ENCODE data around the gene SPTBN1.

Gene SPTBN1

DNA sequence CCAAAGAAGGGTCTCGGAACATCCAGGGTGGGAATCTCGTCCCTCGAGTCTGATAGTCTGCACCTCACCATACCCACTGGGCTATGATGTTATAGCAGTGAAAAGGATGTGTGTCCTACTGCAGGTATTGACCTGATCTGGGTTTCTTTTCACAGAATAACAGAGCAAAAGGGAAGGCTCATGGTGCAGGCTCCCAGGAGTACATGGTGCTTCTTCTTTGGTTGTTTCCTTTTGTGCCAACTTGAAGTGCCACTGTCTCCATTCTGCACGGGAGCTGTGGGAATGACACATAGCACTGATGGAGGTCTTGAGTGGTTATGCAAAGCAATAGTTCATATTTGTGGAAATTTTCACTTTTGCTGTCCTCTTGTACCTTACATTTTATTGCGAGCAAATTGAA, 195.2 kb downstream of the SPTBN1 start:
- no peak for DNase-seq (ENCODE audit: low read depth in 3 of 3)

DNA sequence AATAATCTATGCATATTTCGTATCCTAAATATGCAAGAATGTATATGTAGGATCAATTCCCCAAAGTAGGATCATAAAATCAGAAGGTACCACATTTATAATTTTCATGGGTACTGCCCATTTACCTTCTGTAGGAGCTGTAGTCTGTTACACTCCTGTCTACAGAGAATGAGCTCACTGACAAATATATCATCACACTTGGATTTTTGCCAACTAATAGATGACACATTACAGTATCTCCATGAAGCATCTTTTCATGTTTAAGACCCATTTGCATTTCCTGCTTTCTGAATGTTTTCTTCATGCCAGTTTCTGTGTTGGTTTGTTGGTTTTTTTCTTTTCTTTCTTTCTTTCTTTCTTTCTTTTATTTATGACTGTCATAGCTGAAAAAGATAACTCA, 196.4 kb downstream of the SPTBN1 start:
- DNase-seq (ENCODE audit: low read depth in 3 of 3): no peak

DNA sequence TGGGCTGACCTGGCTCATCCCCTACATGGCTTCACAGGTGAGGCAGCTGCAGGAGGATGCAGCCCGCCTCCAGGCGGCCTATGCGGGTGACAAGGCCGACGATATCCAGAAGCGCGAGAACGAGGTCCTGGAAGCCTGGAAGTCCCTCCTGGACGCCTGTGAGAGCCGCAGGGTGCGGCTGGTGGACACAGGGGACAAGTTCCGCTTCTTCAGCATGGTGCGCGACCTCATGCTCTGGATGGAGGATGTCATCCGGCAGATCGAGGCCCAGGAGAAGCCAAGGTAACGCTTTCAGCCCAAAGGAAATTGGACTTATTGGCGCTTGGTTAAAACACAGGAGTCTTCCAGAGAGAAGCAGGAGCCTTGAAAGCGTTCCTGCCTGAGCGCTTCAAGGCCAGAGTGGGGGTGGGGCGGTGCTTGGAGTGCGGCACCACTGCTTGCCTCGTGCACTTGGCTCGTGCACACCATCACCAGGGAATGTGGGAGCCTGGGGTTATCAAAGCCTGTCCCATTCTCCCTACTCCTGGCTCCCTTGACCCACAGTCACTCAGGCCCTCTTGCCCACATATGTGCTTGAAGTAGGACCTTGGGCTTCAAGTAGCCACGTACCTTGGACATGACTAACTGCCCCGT, 197.6 kb downstream of the SPTBN1 start:
- DNase-seq (ENCODE audit: low read depth in 3 of 3): no peak

DNA sequence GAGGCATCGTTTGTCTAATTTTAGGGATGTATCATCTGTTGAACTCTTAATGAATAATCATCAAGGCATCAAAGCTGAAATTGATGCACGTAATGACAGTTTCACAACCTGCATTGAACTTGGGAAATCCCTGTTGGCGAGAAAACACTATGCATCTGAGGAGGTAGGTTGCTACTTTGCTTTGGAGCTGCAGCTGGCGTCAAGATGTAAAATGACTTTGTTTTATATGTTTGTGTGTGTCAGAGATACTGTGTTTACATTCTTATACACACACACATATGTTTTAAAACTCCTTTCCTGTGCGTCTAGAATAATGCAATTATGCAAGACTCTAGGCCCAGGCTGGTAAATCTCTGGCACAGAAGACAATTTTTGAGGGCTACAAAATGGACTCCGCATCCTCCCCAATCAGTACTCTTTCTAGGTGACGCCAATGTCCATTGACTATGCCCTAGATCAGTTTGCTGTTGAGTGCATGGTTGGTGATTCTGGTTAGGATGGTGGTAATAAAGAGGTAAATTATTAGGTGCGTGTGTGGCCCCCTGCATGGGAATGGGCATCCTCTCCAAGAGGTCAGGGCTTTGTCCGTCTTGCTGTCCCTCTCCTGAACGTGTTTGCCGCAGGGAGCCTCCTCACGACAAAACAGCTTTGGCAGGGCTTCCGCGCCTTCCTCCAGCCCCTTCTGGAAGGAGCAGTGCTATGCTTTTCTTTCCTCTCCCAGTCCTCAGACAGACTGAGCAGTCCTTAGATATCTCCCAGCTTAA, 199.1 kb downstream of the SPTBN1 start:
- no peak for DNase-seq (ENCODE audit: low read depth in 3 of 3)

DNA sequence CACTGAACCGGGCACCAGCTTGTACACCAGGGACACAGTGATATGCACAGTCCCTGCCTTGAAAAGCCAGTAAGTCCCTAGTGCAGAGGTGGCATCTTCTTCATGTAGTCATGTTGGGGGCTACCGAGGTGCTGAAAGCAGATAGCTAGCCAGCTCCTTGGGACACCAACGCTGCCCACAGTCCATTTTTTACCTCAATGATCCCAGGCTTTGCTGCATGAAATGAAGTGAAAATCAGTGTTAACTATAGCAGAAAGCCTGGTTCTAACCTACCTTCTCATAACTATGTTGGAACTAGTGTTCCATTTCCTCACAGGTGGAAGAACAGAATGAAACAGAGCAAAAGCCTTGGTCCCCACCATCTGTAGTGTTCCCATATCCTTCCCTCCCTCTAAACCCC, 200.7 kb downstream of the SPTBN1 start:
- DNase-seq (ENCODE audit: low read depth in 3 of 3): no peak

DNA sequence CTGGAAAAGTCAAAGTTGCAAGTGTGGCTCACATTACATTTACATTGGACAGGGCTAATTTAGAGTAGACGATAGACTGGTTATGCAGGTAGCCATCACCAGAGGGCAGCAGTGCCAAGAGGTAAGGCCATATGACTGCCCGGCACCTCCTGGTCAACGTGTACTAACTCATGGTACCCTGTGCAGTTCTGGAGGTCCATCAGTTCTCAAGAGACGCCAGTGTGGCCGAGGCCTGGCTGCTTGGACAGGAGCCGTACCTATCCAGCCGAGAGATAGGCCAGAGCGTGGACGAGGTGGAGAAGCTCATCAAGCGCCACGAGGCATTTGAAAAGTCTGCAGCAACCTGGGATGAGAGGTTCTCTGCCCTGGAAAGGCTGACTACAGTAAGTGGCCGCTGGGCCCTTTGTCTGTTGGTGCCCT, 201.5 kb downstream of the SPTBN1 start:
- DNase-seq (ENCODE audit: low read depth in 3 of 3): peak in 2 of 3 donors; percentile 9 to 14

DNA sequence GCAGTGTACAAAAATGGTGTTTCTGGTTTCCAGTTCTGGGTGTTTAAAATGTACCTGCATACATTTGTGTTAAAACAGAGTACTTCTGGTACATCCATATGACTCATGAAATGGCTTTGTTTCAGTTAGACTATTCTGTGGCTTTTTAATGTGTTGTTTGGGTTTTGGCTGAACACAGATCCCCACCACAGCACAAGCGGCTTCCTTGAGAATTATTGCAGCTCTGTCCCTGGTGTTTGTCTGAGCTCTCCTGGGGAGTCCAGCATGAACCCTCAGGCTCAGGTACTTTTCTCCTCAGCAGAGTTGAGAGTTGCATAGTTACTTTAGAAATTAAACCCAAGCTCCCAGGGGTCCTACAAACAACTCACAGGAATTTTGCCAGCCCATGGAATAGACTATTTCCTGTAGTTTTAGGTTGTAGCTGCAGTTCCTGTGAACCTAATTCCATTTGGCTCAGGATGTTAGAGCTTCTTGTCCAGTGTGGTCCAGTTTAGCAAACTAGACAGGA, 202.5 kb downstream of the SPTBN1 start:
- no peak for DNase-seq (ENCODE audit: low read depth in 3 of 3)

DNA sequence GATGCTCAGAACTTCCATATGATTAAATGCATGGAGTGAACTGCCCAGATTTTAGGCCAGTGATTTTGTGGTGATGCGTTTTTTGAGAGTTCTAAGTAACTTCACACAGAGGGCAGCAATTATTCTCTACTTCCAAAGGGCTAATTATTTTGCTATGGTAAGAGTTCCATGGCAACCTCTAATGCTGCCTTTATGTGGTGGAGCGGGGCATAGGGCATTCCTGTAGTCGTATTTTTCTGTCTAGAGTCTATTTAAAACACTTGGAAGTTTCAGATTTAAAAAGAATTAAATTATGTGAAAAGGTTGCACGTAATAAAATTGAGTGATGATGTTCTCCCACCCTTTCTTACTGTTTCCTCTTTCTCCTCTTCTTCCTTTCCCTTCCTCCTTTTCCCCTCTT, 203.4 kb downstream of the SPTBN1 start:
- DNase-seq (ENCODE audit: low read depth in 3 of 3): no peak

DNA sequence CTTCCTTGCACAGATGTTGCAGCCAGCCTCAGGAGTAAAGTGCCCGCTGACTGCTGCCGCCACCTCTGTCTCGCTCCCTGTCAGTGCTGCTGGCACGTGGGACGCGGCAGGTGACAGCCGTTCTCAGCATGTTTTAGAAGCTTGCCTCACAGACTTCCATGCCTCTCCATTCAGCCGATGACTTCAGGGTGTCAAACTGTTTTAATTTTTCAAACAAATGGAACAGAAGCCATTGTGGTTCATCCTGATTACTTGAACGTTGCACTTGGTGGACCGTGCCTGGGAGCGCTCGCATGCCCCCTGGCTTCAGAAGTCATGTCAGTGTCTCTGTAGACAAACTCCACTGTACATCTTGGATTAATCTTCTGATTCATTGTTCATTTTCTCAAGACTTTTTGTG, 204.6 kb downstream of the SPTBN1 start:
- DNase-seq (ENCODE audit: low read depth in 3 of 3): no peak

DNA sequence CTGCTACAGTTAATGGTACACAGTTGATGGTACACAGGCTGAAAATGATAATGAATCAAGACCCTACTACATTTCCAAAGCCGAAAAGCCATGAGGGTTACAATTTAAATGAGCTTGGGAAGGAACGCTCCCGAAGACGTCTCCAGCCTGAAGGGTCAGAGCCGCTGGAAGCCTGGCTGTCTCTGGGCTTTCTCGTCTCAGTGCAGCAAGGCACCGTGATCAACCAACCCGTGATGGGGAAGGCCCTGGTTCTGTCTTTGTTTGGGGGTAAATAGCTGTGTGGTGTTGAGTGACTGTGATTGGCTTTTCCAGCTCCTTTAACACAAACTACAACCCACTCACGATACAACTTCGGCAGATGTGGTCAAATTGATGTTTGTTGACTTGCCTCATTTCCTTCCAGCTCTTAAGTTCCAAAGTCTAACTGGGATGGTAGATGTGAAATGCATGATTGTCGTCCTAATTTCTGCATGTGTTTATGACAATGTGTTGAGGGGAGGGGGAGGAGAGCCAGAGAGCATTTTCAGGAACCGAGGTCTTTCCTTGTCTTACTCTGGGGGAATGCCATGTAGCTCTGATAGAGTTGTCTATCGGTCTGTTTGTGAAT, 207.4 kb downstream of the SPTBN1 start:
- DNase-seq (ENCODE audit: low read depth in 3 of 3): no peak

DNA sequence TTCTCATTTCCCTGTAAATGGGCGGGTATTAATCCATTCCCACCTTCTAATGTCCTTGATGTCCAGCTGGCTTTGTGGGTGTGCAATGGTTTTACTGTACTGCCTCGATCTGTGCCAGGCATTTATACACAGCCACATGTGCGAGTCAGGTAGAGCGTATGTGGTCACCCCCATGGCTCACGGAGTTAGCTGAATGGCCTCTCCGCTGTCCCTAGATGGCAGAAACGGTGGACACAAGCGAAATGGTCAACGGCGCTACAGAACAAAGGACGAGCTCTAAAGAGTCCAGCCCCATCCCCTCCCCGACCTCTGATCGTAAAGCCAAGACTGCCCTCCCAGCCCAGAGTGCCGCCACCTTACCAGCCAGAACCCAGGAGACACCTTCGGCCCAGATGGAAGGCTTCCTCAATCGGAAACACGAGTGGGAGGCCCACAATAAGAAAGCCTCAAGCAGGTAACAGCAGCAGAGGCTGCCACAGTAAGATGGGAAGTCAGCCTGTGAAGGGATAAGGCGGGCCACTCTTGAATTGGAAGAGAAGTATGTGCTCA, 208.2 kb downstream of the SPTBN1 start:
- no peak for DNase-seq (ENCODE audit: low read depth in 3 of 3)

DNA sequence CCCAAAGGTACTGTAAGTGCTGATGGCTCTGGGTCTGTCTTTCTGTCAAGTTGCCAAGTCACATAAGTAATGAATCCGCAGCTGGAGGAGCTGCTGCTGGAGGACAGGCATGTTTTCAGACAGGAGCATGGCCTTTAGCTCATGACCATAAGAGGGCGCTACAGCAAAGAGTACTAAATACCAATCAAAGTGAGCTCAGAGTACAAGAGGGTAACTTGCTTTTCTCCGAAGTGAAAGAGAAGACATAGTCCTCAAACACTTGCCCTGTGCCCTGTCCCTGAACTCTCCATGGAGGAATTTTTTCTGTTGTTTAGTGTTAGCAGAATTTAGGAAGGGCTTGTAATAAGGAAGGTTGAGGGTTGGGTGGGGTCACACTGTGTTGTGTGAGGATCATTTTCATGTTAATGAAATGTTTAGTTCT, 209.3 kb downstream of the SPTBN1 start:
- DNase-seq (ENCODE audit: low read depth in 3 of 3): peak in 2 of 3 donors; percentile 20 to 49

DNA sequence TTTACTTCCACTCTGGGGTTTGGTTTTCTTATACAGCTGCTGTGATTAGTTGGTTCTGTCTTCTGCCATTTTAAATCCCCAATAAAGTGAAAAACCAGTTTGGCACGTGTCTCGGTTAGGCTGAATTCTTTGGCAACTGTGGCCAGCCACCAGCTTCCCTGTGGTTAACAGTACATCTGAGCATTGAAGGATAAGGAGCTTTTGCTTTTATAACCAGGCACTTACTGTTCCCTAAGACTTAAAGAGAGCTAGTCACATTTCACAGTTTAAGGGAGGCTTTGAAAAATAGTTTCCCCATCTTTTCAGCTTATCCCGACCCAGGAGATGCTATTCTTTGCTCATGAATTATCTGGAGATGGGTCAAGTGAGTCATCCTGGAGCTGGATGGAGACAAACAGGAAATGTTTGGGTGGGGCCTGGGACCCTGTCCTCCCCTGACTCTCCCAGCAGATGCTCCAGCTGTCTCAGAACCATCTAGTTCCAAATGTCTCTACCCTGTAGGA, 210.1 kb downstream of the SPTBN1 start:
- no peak for DNase-seq (ENCODE audit: low read depth in 3 of 3)

DNA sequence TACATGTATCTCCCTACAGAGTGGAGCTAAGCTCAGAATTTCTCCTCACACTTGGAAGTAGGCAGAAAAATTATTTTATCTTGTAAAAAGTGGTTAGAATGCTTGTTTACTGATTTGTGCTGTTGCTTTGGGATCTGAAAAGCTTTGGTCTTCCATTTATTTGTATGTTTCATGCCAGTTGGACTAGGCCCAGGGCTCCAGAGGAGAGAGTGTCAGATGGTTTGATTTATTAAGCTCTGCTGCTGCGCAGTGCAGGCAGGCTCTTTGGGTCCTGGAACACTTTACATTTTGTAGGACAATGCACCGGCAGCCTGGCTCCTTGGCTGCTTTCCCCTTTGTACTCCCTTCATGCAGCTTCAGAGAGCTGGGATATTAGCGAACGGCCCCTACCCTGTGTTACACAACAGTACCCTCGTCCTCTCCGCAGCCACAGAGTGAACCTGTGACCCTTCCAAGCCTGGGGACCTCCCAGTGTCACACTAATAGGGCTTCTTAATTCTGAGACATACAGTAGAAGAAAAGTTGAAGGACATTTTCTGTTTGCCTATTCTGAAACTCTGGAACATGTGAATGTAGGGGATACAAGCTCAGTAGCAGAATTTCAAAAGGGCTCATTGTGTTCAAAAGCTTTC, 210.6 kb downstream of the SPTBN1 start:
- no peak for DNase-seq (ENCODE audit: low read depth in 3 of 3)

DNA sequence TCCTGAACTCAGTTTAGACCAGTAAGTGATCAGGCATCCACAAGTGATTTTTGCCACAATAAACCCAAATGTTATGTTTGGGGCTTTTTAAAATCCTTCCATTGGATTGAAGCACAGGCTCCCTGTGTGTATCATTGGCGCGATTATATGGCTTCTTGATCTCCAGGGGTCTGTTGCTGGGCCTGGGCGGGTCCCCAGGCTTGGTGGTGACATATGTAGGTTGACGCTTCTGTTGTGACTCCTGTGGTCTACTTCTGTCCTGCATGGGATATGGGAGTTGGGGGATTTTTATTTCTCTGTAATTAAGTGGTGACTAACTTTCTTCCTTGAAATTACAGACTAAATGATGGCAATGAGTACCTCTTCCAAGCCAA, 211.1 kb downstream of the SPTBN1 start:
- DNase-seq (ENCODE audit: low read depth in 3 of 3): no peak

DNA sequence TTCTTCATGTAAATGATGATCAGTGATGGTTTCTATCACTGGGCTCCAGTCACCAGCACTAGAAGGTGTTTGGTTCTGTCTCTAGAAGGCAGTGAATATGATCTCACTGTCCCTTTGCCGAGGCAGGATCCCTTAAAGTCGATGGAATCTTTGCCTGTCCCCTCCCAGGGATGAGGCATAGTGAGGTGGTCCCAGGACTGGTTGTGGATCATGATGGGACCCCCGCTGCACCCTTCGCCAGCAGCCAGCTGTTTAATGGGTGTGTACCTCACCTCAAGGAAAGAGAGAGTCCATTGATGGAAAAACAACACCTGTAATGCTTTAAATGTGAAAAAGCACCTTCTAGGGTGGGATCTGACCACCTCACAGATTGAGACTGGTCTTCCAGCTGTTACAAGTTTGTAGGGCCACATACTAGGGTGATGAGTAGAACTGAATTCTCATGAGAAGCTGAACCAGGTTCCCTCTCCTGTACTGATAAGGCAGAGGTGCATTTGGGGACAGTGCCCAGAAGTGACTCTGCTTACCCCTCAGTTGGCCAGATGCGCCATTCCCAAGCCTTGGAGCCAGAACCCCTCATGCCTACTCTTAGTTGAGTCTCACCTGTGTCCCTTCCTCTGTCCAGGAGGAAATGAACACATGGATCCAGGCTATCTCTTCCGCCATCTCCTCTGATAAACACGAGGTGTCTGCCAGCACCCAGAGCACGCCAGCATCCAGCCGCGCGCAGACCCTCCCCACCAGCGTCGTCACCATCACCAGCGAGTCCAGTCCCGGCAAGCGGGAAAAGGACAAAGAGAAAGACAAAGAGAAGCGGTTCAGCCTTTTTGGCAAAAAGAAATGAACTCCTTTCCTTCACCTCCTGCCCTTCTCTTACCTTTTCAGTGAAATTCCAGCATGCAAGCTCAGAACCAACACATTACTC, 211.9 kb downstream of the SPTBN1 start:
- no peak for DNase-seq (ENCODE audit: low read depth in 3 of 3)

DNA sequence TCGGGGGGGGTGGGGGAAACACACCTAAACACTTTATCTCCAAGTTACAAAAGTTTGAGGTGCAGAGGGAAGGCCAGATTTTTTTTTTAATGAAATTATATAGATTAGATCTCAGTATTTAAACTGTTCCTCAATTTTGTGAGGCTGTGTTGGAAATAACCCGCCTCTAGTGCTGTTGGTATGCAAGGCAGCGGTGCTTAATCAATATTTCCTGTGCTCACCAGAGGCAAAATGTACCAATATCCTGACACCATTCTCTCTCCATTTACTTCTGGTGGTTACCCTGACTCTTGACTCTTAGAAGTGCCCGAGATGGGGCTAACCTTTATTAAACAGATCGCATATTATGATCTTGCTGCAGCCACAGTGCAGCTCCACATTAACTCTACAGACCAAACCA, 212.6 kb downstream of the SPTBN1 start:
- no peak for DNase-seq (ENCODE audit: low read depth in 3 of 3)

DNA sequence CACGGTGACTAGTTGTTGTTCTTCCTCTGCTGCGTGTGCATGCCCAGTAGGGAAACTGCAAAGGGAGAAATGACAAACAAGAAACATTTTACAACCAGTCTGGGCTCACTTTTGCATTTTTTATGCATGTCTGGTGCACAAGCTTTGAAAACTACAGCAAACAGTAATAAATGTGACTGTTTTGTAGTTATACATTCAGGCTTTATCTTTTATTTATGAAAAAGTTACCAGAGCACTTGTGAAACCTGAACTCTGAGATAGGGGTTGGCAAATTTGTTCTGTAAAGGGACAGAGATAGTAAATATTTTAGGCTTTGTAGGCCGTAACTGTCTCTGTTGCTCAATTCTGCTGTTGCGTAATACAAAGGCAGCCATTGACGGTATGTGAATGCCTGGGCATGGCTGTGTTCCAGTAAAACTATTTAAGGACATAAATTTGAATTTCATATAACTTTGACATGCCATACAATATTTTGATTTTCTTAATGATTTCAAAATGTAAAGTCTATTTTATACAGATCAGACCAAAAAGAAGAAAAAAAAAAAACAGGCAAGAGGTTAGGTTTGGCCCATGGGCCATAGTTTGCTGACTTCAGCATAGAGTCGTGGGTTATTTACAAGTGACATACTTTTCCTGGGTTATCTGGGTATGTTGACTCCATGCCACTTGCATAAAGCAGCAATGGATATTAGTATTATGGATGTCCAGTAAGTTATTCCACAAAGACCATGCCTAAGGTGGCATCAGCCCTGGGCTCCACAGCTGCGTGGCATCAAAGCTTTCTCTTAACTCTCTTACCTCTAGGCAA, 213.8 kb downstream of the SPTBN1 start:
- DNase-seq (ENCODE audit: low read depth in 3 of 3): no peak

DNA sequence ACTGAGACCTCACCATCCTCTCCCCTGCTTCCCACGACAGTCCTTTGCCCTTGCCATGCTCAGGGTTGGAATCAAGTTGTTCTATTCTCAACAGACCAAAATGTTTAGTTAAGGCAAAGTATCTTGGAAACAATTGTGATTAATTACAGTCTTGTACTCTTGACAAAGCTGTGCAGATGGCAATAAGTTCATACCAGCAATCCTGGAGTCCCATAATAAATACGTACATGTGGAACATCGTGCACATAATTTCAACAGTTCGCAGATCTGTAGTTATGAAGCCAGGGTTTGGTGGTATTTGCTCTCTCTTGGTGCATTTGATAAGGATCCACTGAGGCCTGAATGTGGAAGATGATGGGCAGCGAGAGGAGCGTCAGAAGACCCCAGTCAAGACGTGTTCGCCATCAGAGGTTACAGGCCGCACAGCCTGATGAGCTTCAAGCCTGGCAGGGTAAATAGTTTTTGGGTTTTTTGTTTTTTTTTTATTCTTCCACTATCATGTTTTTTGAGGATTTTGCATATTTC, 214.4 kb downstream of the SPTBN1 start:
- no peak for DNase-seq (ENCODE audit: low read depth in 3 of 3)

DNA sequence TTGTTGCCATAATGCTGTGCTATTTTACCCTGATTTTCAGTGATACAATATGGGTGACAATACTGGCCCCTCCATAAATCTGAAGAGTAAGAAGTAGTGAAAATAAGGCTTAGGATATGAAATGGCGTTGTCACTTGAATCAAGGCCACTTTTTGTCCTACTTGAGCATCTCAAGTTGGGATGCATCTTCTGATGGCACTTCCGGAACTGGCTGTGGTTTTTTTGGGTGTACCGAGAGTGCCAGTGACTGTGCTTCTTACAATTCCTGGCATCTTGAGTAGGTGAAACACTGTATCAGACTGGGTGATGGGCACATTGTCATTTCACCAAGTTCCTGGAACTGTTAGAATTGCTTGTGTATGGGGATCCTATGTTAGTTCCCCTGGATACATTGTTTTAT, 214.9 kb downstream of the SPTBN1 start:
- no peak for DNase-seq (ENCODE audit: low read depth in 3 of 3)

Data from stimulated activated CD4-positive, alpha-beta T cell treated with anti-CD3 and anti-CD28 coated beads, TNF-alpha, amount 100 ng/mL, for 48 hours (primary cell).